SU-DHL-6 (cell line): Measurements from ENCODE around the gene WDR37.

Experiments
- H2AFZ ChIP-seq: fragments of 200-600 bp; sonication (generic); 2 replicates; pipeline ENCODE4 v1.6.1; 2014; ENCODE audit warnings: low read depth, mild to moderate bottlenecking, moderate library complexity, mixed read lengths, antibody characterized with exemption, low read length; ENCODE audit not compliant: severe bottlenecking
- H3F3A ChIP-seq: fragments of 200-600 bp; shearing (Covaris generic); 2 replicates; pipeline ENCODE4 v1.6.0; 2016; ENCODE audit warnings: antibody characterized with exemption, mild to moderate bottlenecking; ENCODE audit not compliant: insufficient read depth
- H3K27ac ChIP-seq: fragments of 200-600 bp; sonication (generic); 2 replicates; pipeline ENCODE4 v1.5.1; 2016; ENCODE audit warnings: low read depth, mild to moderate bottlenecking, low read length, moderate library complexity, mixed read lengths
- H3K27me3 ChIP-seq: fragments of 200-600 bp; sonication (generic), shearing (Covaris generic); 2 replicates; pipeline ENCODE4 v1.6.0; 2014; ENCODE audit warnings: mild to moderate bottlenecking, low read length
- H3K36me3 ChIP-seq: fragments of 200-600 bp; sonication (generic); 2 replicates; pipeline ENCODE4 v1.6.1; 2014; ENCODE audit warnings: mild to moderate bottlenecking, low read length, mixed read lengths
- H3K4me2 ChIP-seq: fragments of 300-600, 200-600 bp; shearing (Covaris generic), sonication (generic); 2 replicates; pipeline ENCODE4 v1.6.0; 2014; ENCODE audit warnings: low read length, low read depth, mild to moderate bottlenecking; ENCODE audit not compliant: poor library complexity, severe bottlenecking
- H3K4me3 ChIP-seq: fragments of 200-600 bp; sonication (generic); 2 replicates; pipeline ENCODE4 v1.5.1; 2014; ENCODE audit warnings: antibody characterized with exemption, low read length, mild to moderate bottlenecking, mixed read lengths; ENCODE audit not compliant: insufficient read depth, poor library complexity, severe bottlenecking
- H3K79me2 ChIP-seq: fragments of 200-600 bp; sonication (generic); 2 replicates; pipeline ENCODE4 v1.6.1; 2014; ENCODE audit warnings: mild to moderate bottlenecking, low read length, moderate library complexity; ENCODE audit not compliant: insufficient read depth
- H3K9ac ChIP-seq: fragments of 200-600 bp; sonication (generic); 2 replicates; pipeline ENCODE4 v1.7.0; 2014; ENCODE audit warnings: mild to moderate bottlenecking, low read length
- H3K9me2 ChIP-seq: fragments of 200-600 bp; sonication (generic); replicated peaks from 2 replicates; pipeline ENCODE4 v1.6.1; 2014; ENCODE audit warnings: low read length; ENCODE audit not compliant: insufficient read depth
- H3K9me3 ChIP-seq: fragments of 200-600 bp; sonication (generic); 2 replicates; pipeline ENCODE4 v1.6.1; 2014; ENCODE audit warnings: low read length, mixed read lengths; ENCODE audit not compliant: insufficient read depth
- H4K20me1 ChIP-seq: fragments of 200-600 bp; sonication (generic); 2 replicates; pipeline ENCODE4 v1.6.1; 2014; ENCODE audit warnings: low read depth, mild to moderate bottlenecking, antibody characterized with exemption, low read length, moderate library complexity, mixed read lengths
- CTCF ChIP-seq: fragments of 200-600 bp; sonication (generic); IDR thresholded peaks from one replicate; pipeline ENCODE4 v1.5.1; 2017; ENCODE audit warnings: antibody characterized with exemption, mild to moderate bottlenecking, low read length, moderate library complexity; ENCODE audit not compliant: insufficient read depth, poor library complexity, severe bottlenecking
- EZH2phosphoT487 ChIP-seq: fragments of 200-600 bp; sonication (generic), shearing (Covaris generic); conservative IDR thresholded peaks from 2 replicates; pipeline ENCODE4 v1.6.1; 2018; ENCODE audit warnings: mild to moderate bottlenecking, antibody characterized with exemption, low read length, moderate library complexity, mixed read lengths

The WDR37 gene

GRCh38 chr10:1015688-1016087 is 40.5 kb upstream of the WDR37 start:
- Histone ChIP-seq H3K27ac (no peak overlapping the region), H3K79me2 (no peaks in the 10 kb centered on the region), H3F3A (peaks cover 5% of the 10 kb centered on the region; the same call in 1 of the 2 replicates), H3K4me2 (no peak overlapping the region), H3K9ac (no peak overlapping the region), H2AFZ (no peak overlapping the region), H3K27me3 (no peaks in the 10 kb centered on the region), H3K36me3 (peaks cover 20% of the 10 kb centered on the region; the same call in 1 of the 2 replicates), H3K9me2 (no peaks in the 10 kb centered on the region), H3K4me3 (no peak overlapping the region), H4K20me1 (no peaks in the 10 kb centered on the region; the same call in 1 of the 2 replicates), H3K9me3 (no peaks in the 10 kb centered on the region)
- TF ChIP-seq EZH2phosphoT487 (no peak), CTCF (no peak)

GRCh38 chr10:1019362-1019761 is 36.8 kb upstream of the WDR37 start:
- no peaks in the 10 kb centered on the region for H3K79me2 ChIP-seq
- H3K36me3 ChIP-seq: peaks cover 11% of the 10 kb centered on the region; the same call in 1 of the 2 replicates
- no peaks in the 10 kb centered on the region for H3K9me2 ChIP-seq

GRCh38 chr10:1020460-1020859 is 35.7 kb upstream of the WDR37 start:
- TF ChIP-seq EZH2phosphoT487 (no peak), CTCF (no peak)
- no peak overlapping the region for H2AFZ ChIP-seq
- H3K9me3 ChIP-seq: no peaks in the 10 kb centered on the region
- no peak overlapping the region for H3K4me3 ChIP-seq
- H3K4me2 ChIP-seq: no peak overlapping the region
- no peaks in the 10 kb centered on the region for H3K27me3 ChIP-seq
- H4K20me1 ChIP-seq: no peaks in the 10 kb centered on the region; the same call in 1 of the 2 replicates
- no peaks in the 10 kb centered on the region for H3K9me2 ChIP-seq
- no peaks in the 10 kb centered on the region for H3K79me2 ChIP-seq
- H3F3A ChIP-seq: peaks cover 5% of the 10 kb centered on the region; the same call in 1 of the 2 replicates
- H3K36me3 ChIP-seq: peaks cover 6% of the 10 kb centered on the region; the same call in 1 of the 2 replicates
- no peak overlapping the region for H3K27ac ChIP-seq
- no peak overlapping the region for H3K9ac ChIP-seq

More at GRCh38 chr10:1019362-1019761, 36.8 kb upstream of the WDR37 start:
- Histone ChIP-seq H3F3A (peaks cover 5% of the 10 kb centered on the region; the same call in 1 of the 2 replicates), H3K4me2 (no peak overlapping the region), H3K27me3 (no peaks in the 10 kb centered on the region), H4K20me1 (no peaks in the 10 kb centered on the region; the same call in 1 of the 2 replicates), H2AFZ (no peak overlapping the region), H3K4me3 (no peak overlapping the region), H3K27ac (no peak overlapping the region), H3K9me3 (no peaks in the 10 kb centered on the region), H3K9ac (no peak overlapping the region)
- TF ChIP-seq CTCF (no peak), EZH2phosphoT487 (no peak)
